IPS-11a (cell line): ENCODE results near the gene ADGRD1.
"Not testable (repeated sequence)": the region's sequence is repeated elsewhere in the genome, so short reads cannot be mapped to it uniquely, and the experiment has no call there.

Experiments used
- H3K4me3 ChIP-seq: one replicate; pipeline ENCODE4 v1.5.1; 2013; ENCODE audit warnings: low read depth, low read length, control low read depth

ADGRD1 gene

DNA sequence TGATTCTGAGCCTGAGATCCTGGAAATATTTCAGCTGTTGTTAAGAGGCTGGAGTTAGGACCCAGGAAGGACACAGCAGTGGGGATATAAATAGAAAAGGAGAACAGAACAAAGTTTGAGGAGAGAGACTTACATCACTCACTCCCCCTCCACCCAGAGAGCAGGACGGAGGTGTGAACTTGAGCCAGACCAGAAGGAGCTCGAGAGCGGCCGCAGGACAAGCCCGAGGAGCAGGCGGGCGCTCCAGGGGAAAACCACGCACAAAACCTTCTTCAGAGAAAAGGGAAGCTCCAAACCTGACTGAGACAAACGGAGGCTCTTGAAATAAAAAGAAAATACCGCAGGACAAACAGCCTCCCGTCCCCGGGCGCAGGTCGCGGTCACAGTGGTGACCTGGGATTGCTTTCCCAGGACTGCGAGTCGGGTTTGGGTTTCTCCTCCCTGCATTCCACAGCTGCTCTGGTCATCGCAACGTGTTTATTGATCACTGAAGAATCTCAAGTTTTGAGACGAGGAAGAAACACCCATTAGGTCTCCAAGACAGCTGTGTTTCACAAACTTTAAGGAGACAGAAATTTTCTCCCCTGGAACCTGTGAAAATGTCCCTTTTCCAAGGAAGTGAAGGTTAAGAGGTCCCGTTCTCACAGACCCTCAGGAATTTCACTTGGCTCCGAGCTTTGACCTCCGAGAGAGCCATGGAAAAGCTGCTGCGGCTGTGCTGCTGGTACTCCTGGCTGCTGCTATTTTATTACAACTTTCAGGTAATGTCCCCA, at the start of gene ADGRD1:
ADGRD1 (plus strand) TSS at position 137 of the 773 bp plus-strand sequence; CDS start at position 696, 559 bp downstream.
- H3K4me3 ChIP-seq: no peak within 1 kb of the TSS

DNA sequence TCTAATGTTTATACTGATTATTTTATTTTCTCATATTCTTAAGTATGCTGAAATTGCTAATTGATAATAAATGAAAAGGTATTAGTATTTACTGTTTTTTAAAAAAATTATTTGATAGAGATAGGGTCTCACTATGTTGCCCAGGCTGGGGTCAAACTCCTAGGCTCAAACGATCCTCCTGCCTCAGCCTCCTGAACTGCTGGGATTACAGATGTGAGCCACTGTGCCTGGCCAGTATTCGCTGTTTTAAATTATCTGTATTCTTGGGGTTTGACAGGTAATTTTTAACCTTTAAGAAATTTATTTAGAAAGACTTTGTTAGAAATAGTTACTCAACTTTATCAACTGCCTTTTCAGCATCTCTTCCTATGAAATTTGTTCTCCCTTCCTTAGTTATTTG, 49.6 kb upstream of the ADGRD1 start:
- no peak overlapping the region for H3K4me3 ChIP-seq

DNA sequence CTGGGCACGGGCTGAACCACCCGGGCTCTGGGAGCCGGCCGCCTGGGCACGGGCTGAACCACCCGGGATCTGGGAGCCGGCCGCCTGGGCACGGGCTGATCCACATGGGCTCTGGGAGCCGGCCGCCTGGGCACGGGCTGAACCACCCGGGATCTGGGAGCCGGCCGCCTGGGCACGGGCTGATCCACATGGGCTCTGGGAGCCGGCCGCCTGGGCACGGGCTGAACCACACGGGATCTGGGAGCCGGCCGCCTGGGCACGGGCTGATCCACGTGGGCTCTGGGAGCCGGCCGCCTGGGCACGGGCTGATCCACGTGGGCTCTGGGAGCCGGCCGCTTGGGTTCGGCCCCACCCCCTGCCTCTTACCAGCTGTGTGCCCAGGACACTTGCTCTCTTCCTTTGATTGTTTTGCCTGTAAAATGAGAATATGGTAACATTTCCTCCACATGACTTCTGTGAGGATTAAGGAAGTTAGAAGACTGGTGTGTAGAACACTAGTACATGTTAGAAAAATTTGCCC, 48.7 kb upstream of the ADGRD1 start:
- not testable (repeated sequence) for H3K4me3 ChIP-seq

DNA sequence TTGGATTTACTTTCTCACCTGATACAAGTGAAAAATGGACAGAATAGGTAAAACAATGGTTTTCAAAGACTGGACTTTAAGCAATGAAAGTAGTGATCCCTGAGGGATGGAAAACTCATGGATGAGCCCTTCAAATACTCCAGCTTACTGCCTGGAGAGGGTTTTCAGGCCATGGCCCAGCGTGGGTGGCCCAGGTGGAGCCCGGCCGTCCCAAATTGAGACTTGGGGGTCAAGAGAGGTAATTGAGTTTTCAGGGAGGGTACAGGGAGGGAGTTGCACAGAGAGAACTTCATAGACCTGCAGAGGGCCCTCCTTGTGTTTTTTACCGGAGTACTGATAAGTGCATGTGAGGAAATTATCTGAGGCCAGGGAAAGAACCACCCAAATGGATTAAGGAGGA, 44.6 kb upstream of the ADGRD1 start:
- H3K4me3 ChIP-seq: no peak overlapping the region

DNA sequence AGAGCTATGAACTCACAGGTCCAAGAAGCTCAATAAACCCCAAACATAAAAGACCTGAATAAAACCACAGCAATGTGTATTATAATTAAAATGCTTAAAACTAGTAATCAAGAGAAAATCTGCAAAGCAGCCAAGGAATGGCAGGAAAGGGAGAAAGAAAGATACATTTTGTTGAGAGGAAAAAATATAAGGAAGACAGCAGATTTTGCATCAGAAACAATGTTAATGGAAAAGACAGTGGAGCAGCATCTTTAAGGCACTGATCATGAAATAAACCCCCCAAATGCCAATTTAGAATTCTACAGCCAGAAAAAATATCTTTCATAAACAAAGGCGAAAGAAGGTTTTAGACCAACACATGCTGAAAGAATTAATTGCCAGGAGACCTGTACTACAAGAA, 42.5 kb upstream of the ADGRD1 start:
- H3K4me3 ChIP-seq: no peak overlapping the region

DNA sequence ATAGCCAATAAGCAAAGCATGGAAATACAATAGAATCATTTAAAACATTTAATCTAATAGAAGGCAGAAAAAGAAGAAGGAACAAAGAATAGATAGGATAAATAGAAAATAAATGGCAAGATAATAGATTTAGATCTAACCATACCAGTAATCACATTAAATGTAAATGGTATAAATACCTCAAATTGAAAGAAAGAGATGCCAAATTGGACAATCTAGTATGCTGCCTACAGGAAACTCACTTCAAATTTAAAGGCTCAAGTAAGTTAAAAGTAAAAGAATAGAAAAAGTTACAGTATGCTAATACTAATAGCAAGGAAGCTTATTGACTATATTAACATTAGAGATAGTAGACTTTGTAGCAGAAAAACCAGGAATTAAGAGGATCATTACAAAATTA, 41.8 kb upstream of the ADGRD1 start:
- H3K4me3 ChIP-seq: no peak overlapping the region

DNA sequence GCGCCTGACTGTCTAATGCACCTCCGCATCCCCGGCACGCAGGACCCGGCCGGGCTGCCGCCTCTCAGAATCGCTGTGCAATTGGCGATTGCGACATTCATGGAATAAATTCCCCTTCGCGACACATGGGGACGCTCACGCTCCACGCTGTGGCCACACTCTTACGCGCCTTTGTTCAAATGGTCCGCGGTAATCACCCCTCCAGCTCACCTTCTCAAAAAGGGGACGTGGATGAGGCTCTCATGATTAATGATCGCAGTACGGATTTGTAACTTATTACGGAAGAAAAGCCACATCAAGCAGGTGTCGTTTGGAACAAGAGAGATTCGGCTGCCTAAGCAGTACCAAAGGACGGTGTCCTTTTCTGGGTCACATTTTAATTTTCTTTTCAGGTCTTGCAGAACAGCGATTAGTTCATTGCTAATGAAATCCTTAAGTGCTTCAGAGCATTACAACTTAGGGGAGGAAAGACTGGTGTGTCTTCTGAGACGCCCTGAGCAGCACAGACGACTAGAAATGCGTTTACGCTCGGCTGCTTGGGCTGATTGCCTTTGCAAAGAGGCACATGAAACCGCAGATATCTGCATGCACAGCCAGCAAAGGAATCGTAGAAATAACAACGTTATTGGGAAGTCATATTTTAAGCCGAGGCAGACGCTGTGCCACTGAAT, 37.3 kb upstream of the ADGRD1 start:
- no peak overlapping the region for H3K4me3 ChIP-seq

DNA sequence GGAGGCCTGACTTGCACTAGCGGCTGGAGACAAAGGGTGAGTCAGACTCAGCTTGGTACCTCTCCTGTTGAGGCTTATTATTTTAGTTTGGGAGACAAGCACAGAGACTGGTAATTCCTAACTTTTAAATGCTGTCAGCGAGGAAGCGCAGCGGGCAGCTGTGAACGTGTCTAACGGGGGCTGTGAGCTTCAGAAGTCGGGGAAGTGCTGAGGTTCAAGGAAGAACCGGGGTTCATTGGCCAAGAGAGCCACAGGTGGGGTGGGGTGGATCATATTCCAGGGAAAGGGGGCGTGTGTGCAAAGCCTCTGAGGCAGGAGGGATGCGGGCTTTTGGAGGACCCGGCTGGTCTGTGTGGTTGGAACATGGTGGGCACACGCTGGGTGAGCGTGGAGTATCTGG, 36.1 kb upstream of the ADGRD1 start:
- no peak overlapping the region for H3K4me3 ChIP-seq

DNA sequence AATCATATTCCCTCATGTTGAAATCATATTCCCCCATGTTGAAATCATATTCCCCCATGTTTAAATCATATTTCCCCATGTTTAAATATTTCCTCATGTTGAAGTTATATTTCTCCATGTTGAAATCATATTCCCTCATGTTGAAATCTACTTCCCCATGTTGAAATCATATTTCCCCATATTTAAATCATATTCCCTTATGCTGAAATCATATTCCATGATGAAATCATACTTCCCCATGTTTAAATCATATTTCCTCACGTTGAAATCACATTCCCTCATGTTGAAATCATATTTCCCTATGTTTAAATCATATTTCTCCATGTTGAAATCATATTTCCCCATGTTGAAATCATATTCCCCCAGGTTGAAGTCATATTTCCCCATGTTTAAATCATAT, 34.6 kb upstream of the ADGRD1 start:
- no peak overlapping the region for H3K4me3 ChIP-seq

DNA sequence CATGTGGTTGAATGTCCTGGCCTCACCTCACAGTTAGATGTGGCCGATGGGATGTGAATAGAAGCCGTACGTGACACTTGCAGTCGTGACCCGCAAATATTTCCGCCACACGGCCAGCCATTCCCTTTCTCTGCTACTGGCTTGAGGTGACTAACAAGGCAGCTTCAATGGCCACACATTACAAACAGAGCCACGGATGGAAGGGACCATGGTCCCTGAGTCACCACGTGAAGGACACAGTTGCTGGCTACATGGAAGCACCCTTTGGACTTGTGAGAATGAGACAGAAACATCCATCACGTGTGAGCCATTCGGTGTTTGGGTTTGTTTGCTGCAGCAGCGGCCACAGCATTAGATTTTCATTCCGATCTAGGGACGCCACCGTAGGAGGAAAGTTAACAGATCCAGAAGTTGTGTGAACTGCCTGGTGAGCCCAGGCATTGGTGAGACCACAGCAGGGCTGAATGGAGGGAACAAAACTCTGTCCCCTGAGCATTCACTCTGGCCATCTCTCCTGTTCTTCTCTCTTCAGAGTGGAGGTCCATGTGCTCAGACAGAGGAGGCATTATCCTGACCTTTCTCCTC, 33.5 kb upstream of the ADGRD1 start:
- no peak overlapping the region for H3K4me3 ChIP-seq

DNA sequence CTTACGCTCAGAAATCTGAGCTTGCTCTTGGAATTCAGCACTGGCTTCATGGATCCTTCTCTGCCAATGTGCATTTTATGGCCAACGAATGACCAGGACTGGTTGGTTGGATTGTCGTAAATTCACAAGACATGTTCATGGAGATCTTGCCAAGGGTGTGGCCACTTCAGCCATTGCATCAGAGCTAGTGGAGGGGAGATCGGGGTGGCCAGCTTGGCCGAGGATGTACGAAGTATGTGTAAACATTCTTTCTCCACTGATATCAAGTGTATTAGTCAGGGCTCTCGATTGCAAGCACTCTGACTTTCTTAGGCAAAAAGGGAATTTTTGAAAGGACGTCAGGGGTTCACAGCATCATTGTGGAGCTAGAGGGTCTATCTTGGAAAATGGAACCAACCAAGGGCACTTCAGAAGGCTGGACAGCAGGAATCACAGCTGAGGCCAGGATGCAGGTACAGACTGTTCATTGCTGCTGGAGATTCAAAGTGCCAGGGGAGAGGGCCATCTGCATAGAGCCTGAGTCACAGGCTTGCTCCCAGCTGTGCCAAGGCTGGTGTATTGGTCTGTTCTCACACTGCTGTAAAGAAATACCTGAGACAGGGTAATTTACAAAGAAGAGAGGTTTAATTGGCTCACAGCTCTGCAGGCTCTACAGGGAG, 32.9 kb upstream of the ADGRD1 start:
- no peak overlapping the region for H3K4me3 ChIP-seq

DNA sequence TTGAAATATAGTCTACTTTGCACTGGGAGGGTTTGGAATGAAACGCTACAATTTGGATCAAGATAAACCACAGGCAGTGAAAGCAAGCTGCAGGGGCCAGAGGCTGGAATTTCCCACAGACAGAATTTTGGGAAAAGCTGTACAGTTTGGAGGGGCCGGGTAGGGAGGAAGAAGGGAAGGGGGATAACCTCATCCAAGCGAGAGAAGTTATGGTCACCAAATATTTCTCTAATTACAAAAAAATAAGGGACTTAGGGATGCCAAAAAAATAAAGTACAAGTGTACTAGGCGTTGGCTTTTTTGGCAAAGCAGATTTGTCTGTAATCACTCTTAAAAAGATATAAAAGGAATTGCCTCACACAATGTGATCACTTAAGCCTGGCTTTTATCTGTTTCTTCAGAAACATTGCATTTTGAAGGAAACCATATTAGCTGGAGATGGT, 31.2 kb upstream of the ADGRD1 start:
- no peak overlapping the region for H3K4me3 ChIP-seq

DNA sequence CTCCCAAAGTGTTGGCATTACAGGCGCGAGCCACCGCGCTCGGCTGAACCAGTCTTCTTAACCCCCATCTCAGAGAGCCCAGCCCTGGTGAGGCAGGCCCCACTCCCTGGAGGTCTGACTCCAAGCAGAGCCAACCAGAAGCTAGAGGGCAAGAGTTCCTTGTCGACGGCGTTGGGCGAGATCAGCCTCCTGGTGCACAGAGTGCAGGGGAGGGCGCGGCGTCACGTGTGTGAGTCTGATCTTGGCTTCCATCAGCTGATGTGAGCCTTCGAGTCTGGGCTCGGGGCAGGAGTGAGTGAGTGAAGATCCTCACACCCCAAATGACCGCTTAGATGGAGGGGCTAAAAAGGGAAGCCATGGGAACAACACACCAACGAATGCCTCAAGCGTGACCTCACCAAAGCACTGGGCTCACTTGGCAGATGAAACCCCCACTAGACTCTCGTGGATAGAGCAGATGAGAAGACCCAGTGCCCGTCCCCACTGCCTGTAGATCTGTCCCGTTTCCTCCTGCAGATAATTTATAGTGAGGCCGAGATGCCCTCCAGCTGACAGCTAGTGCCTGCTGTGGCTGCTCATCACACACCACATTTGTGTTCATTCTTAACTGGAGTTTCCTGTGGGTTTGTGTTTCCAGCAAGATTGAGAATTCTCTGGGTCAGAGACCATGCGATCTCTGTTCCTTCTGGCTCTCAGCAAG, 28.6 kb upstream of the ADGRD1 start:
- H3K4me3 ChIP-seq: no peak overlapping the region

DNA sequence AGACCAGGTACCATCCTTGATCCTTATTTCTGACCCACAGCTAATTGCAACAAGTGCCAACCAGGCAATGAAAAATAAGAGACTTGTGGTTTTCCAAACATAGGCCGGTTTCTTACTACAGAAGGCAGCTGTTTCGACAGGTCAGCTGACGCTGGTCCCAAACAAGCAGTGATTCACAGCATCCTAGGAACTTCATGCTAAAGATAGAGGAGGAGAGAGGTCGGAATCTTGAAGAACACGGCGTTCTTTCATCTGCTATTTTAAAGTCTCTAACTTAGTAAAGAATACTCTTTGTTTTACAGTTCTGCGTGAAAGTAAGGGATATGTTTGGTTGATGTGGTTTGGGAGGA, 28.1 kb upstream of the ADGRD1 start:
- H3K4me3 ChIP-seq: no peak overlapping the region

DNA sequence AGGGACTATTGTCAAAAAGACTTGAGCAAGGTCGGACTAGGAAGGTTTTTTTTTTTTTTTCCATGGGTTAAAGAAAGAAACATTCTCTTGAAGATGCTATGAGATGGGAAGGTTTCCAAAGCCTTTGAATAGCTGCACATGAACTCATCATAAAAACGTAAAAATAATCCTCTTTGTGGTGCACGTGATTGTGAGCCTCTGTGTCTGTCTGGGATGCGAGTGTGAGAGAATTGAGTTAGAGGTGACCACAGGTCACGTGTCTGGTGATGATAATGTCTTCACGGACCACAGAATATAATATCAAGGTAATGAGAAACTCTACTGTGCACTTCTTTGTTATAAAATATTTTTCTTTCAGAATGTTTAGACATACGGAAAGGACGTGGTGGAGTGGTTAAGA, 24.3 kb upstream of the ADGRD1 start:
- no peak overlapping the region for H3K4me3 ChIP-seq

DNA sequence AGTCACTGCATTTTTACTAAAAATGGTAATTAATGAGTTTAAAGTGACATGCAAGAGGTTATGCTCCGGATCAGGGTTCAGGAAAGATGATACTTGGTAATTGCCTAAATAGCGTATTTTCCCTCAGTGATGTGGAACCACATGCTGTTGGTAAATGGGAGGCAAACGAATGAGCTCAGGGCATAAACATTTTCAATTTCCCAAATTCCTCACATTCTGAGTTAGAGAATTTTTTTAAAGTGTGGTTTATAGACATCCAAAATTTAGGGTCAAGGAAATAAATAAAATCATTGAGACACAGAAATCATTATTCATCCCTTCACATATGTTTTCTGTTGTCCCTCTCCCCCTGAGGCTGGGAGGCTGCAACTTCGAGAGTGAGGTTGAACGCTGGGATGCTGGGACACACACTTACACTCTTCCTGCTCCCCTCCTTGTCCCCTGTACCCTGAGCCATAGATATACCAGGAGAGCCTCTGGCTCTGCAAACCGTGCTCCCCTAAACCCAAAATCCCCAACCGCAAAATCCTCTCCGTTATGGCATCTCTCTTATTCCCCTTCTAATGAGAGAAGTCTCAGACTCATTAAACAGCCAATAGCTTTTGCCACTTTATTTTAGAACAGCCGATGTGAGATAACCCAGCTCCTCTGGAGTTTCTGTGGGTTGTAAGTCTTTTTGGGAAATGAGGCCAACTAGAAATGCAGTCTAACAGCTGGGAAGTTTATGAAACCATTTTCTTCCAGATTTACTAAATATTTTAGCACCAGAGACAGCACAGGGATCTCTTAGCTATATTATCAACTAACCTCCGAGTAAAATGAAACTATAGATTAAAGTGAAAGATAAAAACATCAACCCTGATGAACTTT, 21.4 kb upstream of the ADGRD1 start:
- no peak overlapping the region for H3K4me3 ChIP-seq

DNA sequence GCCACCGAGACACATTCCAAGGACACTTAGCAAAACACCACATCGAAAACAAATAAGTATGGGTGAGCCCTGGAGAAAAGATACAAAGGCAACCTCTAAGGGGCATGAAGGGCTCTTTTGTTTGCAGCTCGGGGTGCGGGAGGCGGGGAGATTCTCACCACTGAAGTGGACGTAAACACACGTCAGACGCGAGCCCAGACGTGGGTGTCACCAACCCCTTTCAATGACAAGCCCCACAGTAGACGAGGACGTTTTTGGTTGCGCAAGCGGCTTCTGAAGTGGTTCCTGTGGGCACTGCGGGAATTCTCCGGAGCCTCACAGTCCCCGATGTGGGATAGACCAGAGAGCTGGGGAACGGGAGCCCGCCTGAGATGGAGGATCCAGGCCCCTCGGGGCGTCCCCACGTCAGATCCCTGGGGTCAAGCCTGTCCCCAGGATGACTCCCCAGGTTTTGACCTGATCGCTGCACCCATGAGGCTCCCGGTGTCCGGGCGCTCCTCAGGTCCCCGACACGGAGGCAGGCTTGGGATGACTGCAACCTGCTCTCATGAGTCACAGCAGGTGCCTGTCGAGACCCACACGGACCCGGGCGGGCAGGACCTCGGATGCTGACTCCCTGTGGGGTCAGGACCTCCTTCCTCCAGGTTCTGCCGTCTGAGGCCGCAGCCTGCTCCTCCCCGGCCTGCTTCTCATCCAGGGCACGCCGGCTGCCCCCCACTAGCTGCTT, 20.3 kb upstream of the ADGRD1 start:
- no peak overlapping the region for H3K4me3 ChIP-seq

DNA sequence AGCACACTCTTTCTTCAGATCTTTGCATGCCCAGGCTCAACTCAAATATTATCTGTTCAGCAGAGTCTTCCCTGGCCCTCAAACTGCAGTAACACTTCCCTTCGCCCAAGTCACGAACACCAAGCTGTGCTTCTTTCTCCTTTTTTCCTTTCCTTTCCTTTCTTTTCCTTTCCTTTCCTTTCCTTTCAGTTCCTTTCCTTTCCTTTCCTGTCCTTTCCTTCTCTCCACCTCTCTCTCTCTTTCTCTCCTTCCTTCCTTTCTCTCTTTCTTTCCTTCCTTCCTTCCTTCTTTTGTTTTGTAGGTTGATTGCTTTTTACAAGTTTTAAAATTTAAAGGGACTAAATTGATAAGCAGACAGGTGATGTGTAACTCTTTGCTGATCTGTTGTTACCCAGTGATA, 19.0 kb upstream of the ADGRD1 start:
- H3K4me3 ChIP-seq: no peak overlapping the region

DNA sequence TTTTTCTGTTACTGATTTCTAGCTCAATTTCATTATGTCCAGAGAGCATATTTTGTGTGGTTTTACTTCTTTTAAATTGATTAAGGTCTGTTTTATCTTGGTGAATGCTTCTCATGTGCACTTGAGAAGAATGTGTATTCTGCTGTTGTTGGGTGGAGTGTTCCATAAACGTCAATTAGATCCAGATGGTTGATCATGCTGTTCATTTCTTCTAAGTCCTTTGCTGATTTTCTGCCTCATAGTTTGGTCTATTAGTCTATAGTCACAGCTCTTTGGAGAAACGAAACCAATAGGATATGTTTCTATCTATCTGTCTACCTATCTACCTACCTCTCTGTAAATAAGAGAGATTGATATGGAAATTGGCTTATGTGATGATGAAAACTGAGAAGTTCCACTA, 17.1 kb upstream of the ADGRD1 start:
- no peak overlapping the region for H3K4me3 ChIP-seq
